WTC11 (cell line): ENCODE data around the gene PAQR4. TPM values are rescaled to one million over a fixed set of nuclear protein-coding genes. Genes with fewer than 3 reads are reported as not detected.

Source experiments
- ATAC-seq: fragments of 200-7000 bp; cut with Tn5 transposase; 2 replicates; pipeline ENCODE4 v1.10.0; 2021; ENCODE audit warnings: mild to moderate bottlenecking, moderate library complexity
- CTCF ChIA-PET: fragments of 300-600 bp; sonication (Branson Sonifier 250); formaldehyde crosslinking; loops from one replicate; lab custom pipeline; 2021; ENCODE audit warnings: antibody characterized with exemption; lab: Charles Lee
- POLR2A ChIA-PET: fragments of 350-600 bp; sonication (Branson Sonifier 250); formaldehyde crosslinking; loops from one replicate; lab custom pipeline; 2021; ENCODE audit warnings: antibody characterized with exemption; lab: Charles Lee
- DNase-seq: peaks from one replicate; pipeline ENCODE4 v3.0.0; 2021; ENCODE audit warnings: low spot score
- H3K27ac Mint-ChIP-seq: 2 replicates; pipeline ENCODE4 v1.8.0; 2021; ENCODE audit warnings: mixed read lengths
- H3K27me3 Mint-ChIP-seq: 2 replicates; pipeline ENCODE4 v1.8.0; 2021; ENCODE audit warnings: low read depth, mild to moderate bottlenecking, moderate library complexity, mixed read lengths
- H3K36me3 Mint-ChIP-seq: 2 replicates; pipeline ENCODE4 v1.8.0; 2021; ENCODE audit warnings: mixed read lengths
- H3K4me1 Mint-ChIP-seq: 2 replicates; pipeline ENCODE4 v1.8.0; 2022; ENCODE audit warnings: mixed read lengths
- H3K4me3 Mint-ChIP-seq: 2 replicates; pipeline ENCODE4 v1.8.0; 2021; ENCODE audit warnings: mild to moderate bottlenecking, moderate library complexity, mixed read lengths
- H3K9me3 Mint-ChIP-seq: 2 replicates; pipeline ENCODE4 v1.8.0; 2021; ENCODE audit warnings: mixed read lengths
- ATF3 ChIP-seq: sonication (generic); formaldehyde crosslinking; conservative IDR thresholded peaks from 2 replicates; pipeline ENCODE4 v1.8.1; 2022; ENCODE audit warnings: mild to moderate bottlenecking, missing genetic modification reagents
- ESRRA ChIP-seq: sonication (generic); formaldehyde crosslinking; IDR thresholded peaks from 2 replicates; pipeline ENCODE4 v1.8.1; 2022; ENCODE audit warnings: mild to moderate bottlenecking, missing genetic modification reagents, borderline replicate concordance
- FOXK1 ChIP-seq: sonication (generic); formaldehyde crosslinking; IDR thresholded peaks from 2 replicates; pipeline ENCODE4 v1.8.0; 2022; ENCODE audit warnings: mild to moderate bottlenecking, moderate library complexity, missing genetic modification reagents
- HMGXB4 ChIP-seq: sonication (generic); formaldehyde crosslinking; IDR thresholded peaks from 2 replicates; pipeline ENCODE4 v1.8.1; 2023; ENCODE audit warnings: mild to moderate bottlenecking, moderate library complexity, missing genetic modification reagents
- IRF2 ChIP-seq: sonication (generic); formaldehyde crosslinking; IDR thresholded peaks from 2 replicates; pipeline ENCODE4 v1.8.0; 2022; ENCODE audit warnings: low read depth, missing genetic modification reagents, borderline replicate concordance
- JAZF1 ChIP-seq: fragments of 250-450 bp; sonication (Bioruptor Pico); IDR thresholded peaks from 2 replicates; pipeline ENCODE4 v1.9.0; 2021; ENCODE audit warnings: moderate library complexity, mild to moderate bottlenecking, inconsistent platforms
- NR1H2 ChIP-seq: sonication (generic); formaldehyde crosslinking; IDR thresholded peaks from 2 replicates; pipeline ENCODE4 v1.9.0; 2021; ENCODE audit warnings: mild to moderate bottlenecking, moderate library complexity, missing genetic modification reagents
- NR2C2 ChIP-seq: sonication (generic); formaldehyde crosslinking; IDR thresholded peaks from 2 replicates; pipeline ENCODE4 v1.8.0; 2022; ENCODE audit warnings: mild to moderate bottlenecking, missing genetic modification reagents
- RELA ChIP-seq: sonication (generic); formaldehyde crosslinking; IDR thresholded peaks from 2 replicates; pipeline ENCODE4 v1.8.1; 2022; ENCODE audit warnings: missing genetic modification reagents, mild to moderate bottlenecking, borderline replicate concordance
- RORB ChIP-seq: fragments of 250-450 bp; sonication (Bioruptor Pico); IDR thresholded peaks from 2 replicates; pipeline ENCODE4 v1.9.0; 2021; ENCODE audit warnings: mild to moderate bottlenecking
- SMAD4 ChIP-seq: sonication (generic); formaldehyde crosslinking; IDR thresholded peaks from 2 replicates; pipeline ENCODE4 v1.8.0; 2022; ENCODE audit warnings: mild to moderate bottlenecking, missing genetic modification reagents
- STAT6 ChIP-seq: sonication (generic); formaldehyde crosslinking; conservative IDR thresholded peaks from 2 replicates; pipeline ENCODE4 v1.8.1; 2023; ENCODE audit warnings: mild to moderate bottlenecking, low read depth, missing genetic modification reagents, moderate library complexity
- TP53 ChIP-seq: sonication (generic); formaldehyde crosslinking; IDR thresholded peaks from 2 replicates; pipeline ENCODE4 v1.8.1; 2023; ENCODE audit warnings: mild to moderate bottlenecking, missing genetic modification reagents
- USF2 ChIP-seq: sonication (generic); formaldehyde crosslinking; IDR thresholded peaks from 2 replicates; pipeline ENCODE4 v1.8.1; 2023; ENCODE audit warnings: mild to moderate bottlenecking, missing genetic modification reagents, moderate library complexity
- ZNF121 ChIP-seq: sonication (generic); formaldehyde crosslinking; IDR thresholded peaks from 2 replicates; pipeline ENCODE4 v1.8.0; 2023; ENCODE audit warnings: missing genetic modification reagents
- ZNF138 ChIP-seq: sonication (generic); formaldehyde crosslinking; conservative IDR thresholded peaks from 2 replicates; pipeline ENCODE4 v1.8.1; 2022; ENCODE audit warnings: mild to moderate bottlenecking, moderate library complexity, missing genetic modification reagents
- ZNF219 ChIP-seq: sonication (generic); formaldehyde crosslinking; IDR thresholded peaks from 2 replicates; pipeline ENCODE4 v1.8.0; 2023; ENCODE audit warnings: missing genetic modification reagents, mild to moderate bottlenecking, borderline replicate concordance
- ZNF281 ChIP-seq: sonication (generic); formaldehyde crosslinking; IDR thresholded peaks from 2 replicates; pipeline ENCODE4 v1.8.0; 2023; ENCODE audit warnings: mild to moderate bottlenecking, missing genetic modification reagents
- ZNF317 ChIP-seq: sonication (generic); formaldehyde crosslinking; IDR thresholded peaks from 2 replicates; pipeline ENCODE4 v1.8.1; 2023; ENCODE audit warnings: low read depth, mild to moderate bottlenecking, moderate library complexity, missing genetic modification reagents, borderline replicate concordance
- ZNF396 ChIP-seq: fragments of 250-450 bp; sonication (Bioruptor Pico); IDR thresholded peaks from 2 replicates; pipeline ENCODE4 v1.8.0; 2021; ENCODE audit warnings: mild to moderate bottlenecking, moderate library complexity, borderline replicate concordance
- ZNF416 ChIP-seq: fragments of 250-450 bp; sonication (Bioruptor Pico); IDR thresholded peaks from 2 replicates; pipeline ENCODE4 v1.9.0; 2021; ENCODE audit warnings: mild to moderate bottlenecking, inconsistent platforms
- ZNF671 ChIP-seq: fragments of 250-450 bp; sonication (Bioruptor Pico); IDR thresholded peaks from 2 replicates; pipeline ENCODE4 v1.8.0; 2021; ENCODE audit warnings: mild to moderate bottlenecking
- total RNA-seq: library from RNA; stranded (reverse); gene quantifications from 3 replicates; pipeline ENCODE4 v1.2.3, GENCODE V29; 2021
- TF ChIP-seq, protein P1 (sequence below): sonication (generic); formaldehyde crosslinking; IDR thresholded peaks from 2 replicates; pipeline ENCODE4 v1.8.0; 2022; ENCODE audit warnings: missing genetic modification reagents

Gene PAQR4
- total RNA-seq, 1 experiment from 2014 or later: 32.4 TPM

DNA sequence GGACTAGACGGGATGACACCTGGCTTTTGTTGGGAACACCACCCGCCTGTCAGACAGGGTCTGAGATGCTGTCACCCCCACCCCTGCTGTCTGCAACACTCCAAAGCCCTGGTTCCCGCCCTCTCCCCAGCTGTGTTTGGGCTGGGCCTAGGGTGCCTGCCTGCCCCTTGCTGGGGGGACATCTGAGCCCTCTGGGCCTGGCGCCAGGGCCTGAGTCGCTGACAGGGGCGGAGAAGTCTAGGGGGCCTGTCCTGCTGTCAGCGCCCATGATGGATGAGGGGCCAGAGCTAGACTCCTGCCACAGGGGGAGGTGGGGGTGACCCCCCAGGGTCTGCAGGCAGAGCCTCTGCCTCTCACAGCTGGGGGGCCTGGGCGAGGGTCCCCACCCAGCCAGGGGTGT, 18.7 kb downstream of the PAQR4 start (continued):
- TF ChIP-seq, protein P1, sequence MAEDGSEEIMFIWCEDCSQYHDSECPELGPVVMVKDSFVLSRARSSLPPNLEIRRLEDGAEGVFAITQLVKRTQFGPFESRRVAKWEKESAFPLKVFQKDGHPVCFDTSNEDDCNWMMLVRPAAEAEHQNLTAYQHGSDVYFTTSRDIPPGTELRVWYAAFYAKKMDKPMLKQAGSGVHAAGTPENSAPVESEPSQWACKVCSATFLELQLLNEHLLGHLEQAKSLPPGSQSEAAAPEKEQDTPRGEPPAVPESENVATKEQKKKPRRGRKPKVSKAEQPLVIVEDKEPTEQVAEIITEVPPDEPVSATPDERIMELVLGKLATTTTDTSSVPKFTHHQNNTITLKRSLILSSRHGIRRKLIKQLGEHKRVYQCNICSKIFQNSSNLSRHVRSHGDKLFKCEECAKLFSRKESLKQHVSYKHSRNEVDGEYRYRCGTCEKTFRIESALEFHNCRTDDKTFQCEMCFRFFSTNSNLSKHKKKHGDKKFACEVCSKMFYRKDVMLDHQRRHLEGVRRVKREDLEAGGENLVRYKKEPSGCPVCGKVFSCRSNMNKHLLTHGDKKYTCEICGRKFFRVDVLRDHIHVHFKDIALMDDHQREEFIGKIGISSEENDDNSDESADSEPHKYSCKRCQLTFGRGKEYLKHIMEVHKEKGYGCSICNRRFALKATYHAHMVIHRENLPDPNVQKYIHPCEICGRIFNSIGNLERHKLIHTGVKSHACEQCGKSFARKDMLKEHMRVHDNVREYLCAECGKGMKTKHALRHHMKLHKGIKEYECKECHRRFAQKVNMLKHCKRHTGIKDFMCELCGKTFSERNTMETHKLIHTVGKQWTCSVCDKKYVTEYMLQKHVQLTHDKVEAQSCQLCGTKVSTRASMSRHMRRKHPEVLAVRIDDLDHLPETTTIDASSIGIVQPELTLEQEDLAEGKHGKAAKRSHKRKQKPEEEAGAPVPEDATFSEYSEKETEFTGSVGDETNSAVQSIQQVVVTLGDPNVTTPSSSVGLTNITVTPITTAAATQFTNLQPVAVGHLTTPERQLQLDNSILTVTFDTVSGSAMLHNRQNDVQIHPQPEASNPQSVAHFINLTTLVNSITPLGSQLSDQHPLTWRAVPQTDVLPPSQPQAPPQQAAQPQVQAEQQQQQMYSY (CRISPR knock-in tag): no peak
- TF ChIP-seq SMAD4 (CRISPR knock-in tag) (no peak), RELA (CRISPR knock-in tag) (no peak), ESRRA (CRISPR knock-in tag) (no peak)

- no peak overlapping the region for H3K4me3 Mint-ChIP-seq
- CTCF ChIA-PET: interaction anchor here (1.0 to 1.8 kb wide), 4 partner anchors 13 to 70 kb away, joined by 4 to 6 read pairs (median 4); no protein-coding TSS in a partner anchor
Measured at GRCh38 chr16:2988590-2989099, 19.5 kb downstream of the PAQR4 start.

More at GRCh38 chr16:2988590-2989099, 19.5 kb downstream of the PAQR4 start:
- ATAC-seq (peak; percentile 10; the same call in 1 of the 2 replicates), DNase-seq (no peak)
- Mint-ChIP-seq H3K27ac (no peak overlapping the region), H3K9me3 (no peaks in the 10 kb centered on the region), H3K36me3 (no peaks in the 10 kb centered on the region), H3K27me3 (peaks cover 6% of the 10 kb centered on the region; the same call in 1 of the 2 replicates), H3K4me1 (peaks cover 21% of the 10 kb centered on the region)
- POLR2A ChIA-PET: interaction anchor here (1.1 kb wide), 1 partner anchor 17 kb away, joined by 4 read pairs; no protein-coding TSS in a partner anchor
- no peak for TF ChIP-seq NR1H2 (CRISPR knock-in tag)
- no peak for TF ChIP-seq ZNF416 (CRISPR knock-in tag)
- no peak for TF ChIP-seq USF2 (CRISPR knock-in tag)
- TF ChIP-seq ZNF317 (CRISPR knock-in tag): no peak
- no peak for TF ChIP-seq ZNF219 (CRISPR knock-in tag)
- no peak for TF ChIP-seq ZNF671 (CRISPR knock-in tag)
- no peak for TF ChIP-seq IRF2 (CRISPR knock-in tag)
- TF ChIP-seq ATF3: no peak
- no peak for TF ChIP-seq TP53 (CRISPR knock-in tag)
- TF ChIP-seq ZNF281 (CRISPR knock-in tag): no peak
- TF ChIP-seq FOXK1: no peak
- no peak for TF ChIP-seq RORB (CRISPR knock-in tag)
- TF ChIP-seq STAT6 (CRISPR knock-in tag): no peak
- TF ChIP-seq ZNF121 (CRISPR knock-in tag): no peak
- no peak for TF ChIP-seq ZNF396
- TF ChIP-seq JAZF1: no peak
- no peak for TF ChIP-seq NR2C2
- no peak for TF ChIP-seq HMGXB4
- TF ChIP-seq ZNF138: no peak
